Stimulated activated CD8-positive, alpha-beta memory T cell treated with anti-CD3 and anti-CD28 coated beads, Interleukin-15, amount 100 ng/mL, for 48 hours (primary cell): ENCODE measurements around the gene IQSEC3.
"Not testable (repeated sequence)": the region's sequence is repeated elsewhere in the genome, so short reads cannot be mapped to it uniquely, and the experiment has no call there.

Experiments used
- DNase-seq, 2 donors: peaks; one replicate each; pipeline ENCODE4 v3.0.0-alpha.2; 2020; ENCODE audit warnings: low read depth in 2 of 2

The IQSEC3 gene

DNA sequence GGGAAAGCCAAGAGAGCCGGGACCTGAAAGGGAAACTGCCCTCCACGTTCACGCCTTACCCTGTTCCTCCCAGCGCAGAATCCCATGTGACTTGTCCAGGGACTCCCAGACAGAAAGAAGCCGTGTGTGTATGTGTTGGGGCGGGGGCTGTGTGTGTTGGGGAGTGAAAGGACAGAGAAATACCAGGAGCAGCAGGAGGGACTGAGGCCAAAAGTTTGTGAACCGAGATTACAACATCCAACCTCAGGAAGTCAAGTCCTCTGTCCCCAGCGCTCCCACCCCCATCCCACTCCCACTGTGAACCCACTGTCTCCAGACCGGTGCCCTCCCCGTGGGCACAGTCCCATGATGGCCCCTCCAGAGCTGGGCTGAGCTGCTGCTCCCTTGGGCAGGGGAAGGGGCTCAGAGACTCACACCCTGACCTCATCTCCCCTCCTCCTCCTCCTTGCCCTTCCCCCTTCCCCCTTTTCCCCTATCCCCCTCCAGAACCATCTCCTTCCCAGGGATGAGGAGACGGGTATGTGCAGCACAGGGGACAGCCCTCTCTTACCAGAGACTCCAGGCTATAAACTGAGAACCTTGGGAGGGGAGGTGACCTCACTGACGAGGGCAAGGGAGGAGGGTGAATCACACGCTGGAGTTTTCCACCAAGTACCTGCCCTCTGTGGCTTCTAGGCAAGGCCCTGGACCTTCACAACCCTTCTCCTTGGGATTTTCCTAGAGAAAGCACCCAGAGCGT lies 147.6 kb downstream of the IQSEC3 start, which contains the start of gene SLC6A12:
SLC6A12 (minus strand) TSS at position 155 of the 739 bp plus-strand sequence. CDS start 4,171 bp downstream, outside the sequence.
- no peak for DNase-seq

- no peak for DNase-seq
Measured at GRCh38 chr12:215116-215515, 148.5 kb downstream of the IQSEC3 start.

- not testable (repeated sequence) for DNase-seq
Measured at GRCh38 chr12:217029-217428, 150.5 kb downstream of the IQSEC3 start.

DNA sequence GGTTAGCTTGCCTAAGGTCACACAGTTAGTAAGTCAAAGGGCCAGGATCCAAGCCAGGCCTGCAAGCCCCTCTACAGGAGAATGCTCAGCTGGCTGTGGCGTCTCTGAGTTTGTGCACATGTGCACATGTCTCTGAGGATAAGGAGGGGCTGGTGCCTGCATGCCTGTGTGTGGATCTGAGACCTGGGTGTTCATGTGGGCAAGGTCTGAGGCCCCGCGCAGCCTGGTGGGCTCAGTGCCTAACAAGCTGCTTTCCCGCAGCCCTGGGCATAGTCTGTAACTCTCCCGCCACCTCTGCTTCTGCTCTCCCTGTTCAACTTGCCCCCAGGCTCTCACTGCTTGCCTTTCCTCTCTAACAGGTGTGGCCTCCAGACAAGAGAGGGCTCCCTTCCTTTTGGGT lies 151.7 kb downstream of the IQSEC3 start:
- no peak for DNase-seq

GRCh38 chr12:218728-219590 lies 152.4 kb downstream of the IQSEC3 start:
- no peak for DNase-seq

GRCh38 chr12:219891-220352 lies 153.4 kb downstream of the IQSEC3 start:
- DNase-seq, result peak; percentile 58 to 66

DNA sequence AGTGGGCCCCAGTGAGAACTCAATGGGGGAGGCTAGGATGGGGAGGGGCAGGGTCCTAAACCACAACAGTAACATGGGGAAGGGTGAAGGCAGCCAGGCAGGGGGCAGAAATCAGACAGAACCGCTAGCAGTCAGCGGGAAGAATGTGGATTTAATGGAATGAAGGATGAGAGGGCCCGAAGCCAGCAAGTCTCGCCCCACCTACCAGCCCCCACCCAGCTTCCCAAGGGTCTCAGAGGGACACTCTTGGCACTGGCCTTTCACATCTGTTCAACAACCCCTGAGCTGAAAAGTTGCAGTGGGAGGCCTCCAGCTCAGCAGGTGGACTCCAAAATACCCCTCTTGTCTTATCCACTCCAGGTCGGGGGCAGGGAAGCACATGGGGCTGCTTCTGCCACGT lies 153.9 kb downstream of the IQSEC3 start:
- DNase-seq, result no peak

- DNase-seq, result no peak
Measured at GRCh38 chr12:220946-221550, 154.5 kb downstream of the IQSEC3 start.

DNA sequence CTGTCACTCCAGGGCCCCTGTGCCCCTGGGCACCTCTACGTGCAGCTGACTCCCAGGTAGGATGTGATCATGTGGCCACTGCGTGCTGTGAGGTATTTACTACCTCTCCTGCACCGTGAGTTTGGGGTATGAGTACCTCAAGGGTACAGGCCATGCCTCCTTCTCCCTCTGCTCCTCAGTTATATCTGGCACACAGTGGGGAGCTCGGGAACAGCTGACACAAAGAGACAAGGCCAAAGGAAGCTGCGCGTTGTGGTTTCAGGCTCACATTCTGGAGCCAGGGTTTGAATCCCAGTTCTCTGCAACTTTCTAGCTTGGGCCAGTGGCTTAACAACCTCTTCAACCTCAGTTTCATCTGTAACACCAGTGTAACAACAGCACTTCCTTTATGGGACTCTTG lies 155.2 kb downstream of the IQSEC3 start:
- no peak for DNase-seq

DNA sequence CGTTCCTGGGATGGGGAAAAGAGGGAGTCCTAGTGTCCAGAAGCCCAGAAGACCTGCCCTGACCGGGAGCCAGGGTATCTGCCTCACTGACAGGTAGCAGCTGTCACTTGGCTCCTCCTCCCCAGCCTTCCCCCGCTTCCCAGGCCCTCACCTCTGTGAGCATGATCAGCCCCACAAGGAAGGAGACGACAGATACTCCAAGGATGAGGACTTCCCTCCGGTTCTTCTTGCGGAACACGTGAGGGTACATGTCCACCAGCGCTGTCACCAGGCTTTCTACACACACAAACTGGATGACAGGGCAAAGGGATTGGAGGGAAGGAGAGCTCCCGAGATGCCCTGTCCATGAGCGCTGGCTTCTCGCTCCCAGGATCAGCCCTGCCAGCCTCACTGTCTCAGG lies 157.3 kb downstream of the IQSEC3 start:
- DNase-seq, result no peak

DNA sequence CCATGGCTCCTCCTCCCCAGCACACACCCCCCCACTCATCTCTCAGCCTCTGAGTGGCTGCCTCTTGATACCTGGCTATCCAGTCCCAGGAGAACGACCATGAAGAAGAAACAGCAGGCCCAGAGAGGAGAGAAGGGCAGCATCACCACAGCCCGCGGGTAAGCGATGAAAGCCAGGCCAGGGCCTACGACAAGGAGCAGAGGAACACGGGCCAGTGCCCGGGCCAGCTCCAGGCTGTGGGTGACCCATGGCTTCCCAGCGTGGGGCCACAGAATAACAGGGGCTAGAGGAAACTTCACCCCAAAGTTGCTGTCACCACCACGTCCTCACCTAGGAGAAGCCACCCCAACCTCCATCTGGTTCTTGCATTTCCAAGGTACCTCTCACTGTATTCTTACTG lies 157.8 kb downstream of the IQSEC3 start:
- no peak for DNase-seq

DNA sequence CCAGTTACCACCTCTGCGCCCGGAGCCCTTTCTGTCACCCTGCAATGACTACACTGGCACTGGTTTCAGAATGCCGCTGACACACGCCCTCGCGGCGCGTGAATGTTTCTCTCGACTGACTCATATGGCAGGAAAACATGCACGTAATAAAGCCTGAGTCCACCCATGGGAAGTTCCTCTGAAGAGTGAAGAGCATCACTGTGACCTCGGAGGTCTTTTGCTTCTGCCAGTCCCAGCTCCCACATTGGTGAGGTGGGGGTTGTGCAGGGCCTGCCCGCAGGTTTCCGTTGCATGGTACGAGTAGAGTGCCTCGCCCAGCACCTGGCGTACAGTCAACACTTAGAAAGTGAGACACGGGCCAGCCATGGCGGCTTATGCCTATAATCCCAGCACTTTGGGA lies 158.4 kb downstream of the IQSEC3 start:
- DNase-seq, result no peak

DNA sequence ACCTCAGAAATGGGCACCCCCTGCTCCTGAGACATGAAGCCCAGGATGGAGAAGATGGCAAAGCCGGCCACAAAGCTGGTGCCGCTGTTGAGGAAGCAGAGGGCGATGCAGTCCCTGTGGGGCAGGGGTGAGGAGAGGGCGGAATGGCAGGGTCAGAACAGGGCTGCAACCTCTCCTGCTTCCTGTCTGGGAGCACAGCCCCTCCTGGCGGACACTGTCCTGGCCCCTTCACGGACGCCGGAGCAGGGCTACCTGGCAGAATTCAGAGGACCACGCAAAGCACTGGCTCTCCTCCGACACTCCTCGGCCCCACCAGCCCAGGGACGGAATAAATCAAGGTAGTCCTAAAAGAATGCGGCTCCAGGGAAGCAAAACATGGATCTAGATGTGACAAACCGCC lies 159.8 kb downstream of the IQSEC3 start:
- DNase-seq, result no peak

DNA sequence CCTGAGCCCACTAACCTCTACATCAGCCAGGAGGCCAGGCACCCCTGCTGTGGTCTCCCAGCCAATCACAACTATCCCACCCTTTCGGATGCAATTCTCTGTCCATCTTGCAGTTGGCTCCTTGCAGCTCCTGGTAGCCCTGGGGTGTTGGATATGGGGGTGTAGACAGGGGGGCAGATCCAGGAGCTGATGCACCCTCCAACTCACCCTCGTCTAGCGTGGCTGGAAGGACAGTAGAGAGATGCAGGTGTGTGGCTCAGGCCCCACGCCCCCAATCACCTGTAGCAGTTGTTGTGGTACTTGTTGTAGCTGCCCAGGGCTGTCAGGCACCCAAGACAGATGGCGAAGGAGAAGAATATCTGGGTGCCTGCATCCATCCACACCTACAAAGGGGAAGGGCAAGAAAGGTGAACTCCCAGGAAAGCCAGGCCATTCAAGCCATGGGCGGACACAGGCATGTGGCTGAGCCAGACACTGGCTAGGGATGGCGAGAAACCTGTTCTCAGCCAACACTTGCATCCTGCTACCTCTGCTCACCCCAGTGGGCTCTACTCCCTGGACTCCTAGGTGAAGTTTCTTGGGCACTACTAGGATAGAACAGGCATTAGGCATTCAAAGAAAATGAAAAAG lies 160.8 kb downstream of the IQSEC3 start:
- no peak for DNase-seq
